Metanephros (tissue), 2 donors: ENCODE results near the gene FKBP10. TPM values are rescaled to one million over a fixed set of nuclear protein-coding genes. Genes with fewer than 3 reads are reported as not detected.

Source experiments
- small RNA-seq: library from RNA; depleted of rRNA; stranded (forward); fragments of <200 nt; gene quantifications from one replicate; pipeline ENCODE3, GENCODE V24; 2014; ENCODE audit warnings: low replicate concordance
- total RNA-seq: library from RNA; depleted of rRNA; stranded (reverse); fragments of >200 nt; gene quantifications from one replicate; pipeline ENCODE4 v1.2.3, GENCODE V29; 2014

Gene FKBP10
- total RNA-seq, result 113 TPM

GRCh38 chr17:41812381-41813151, at the start of gene FKBP10:
Gene FKBP10, plus strand, starts transcription at chr17:41813004. Its CDS starts 31 bp downstream, at chr17:41813035.

GRCh38 chr17:41786227-41787020, 26.4 kb upstream of the FKBP10 start, which contains the start of gene JUP:
Gene JUP, minus strand, starts transcription at chr17:41786711. Its CDS starts 14,857 bp downstream, at chr17:41771854.

DNA sequence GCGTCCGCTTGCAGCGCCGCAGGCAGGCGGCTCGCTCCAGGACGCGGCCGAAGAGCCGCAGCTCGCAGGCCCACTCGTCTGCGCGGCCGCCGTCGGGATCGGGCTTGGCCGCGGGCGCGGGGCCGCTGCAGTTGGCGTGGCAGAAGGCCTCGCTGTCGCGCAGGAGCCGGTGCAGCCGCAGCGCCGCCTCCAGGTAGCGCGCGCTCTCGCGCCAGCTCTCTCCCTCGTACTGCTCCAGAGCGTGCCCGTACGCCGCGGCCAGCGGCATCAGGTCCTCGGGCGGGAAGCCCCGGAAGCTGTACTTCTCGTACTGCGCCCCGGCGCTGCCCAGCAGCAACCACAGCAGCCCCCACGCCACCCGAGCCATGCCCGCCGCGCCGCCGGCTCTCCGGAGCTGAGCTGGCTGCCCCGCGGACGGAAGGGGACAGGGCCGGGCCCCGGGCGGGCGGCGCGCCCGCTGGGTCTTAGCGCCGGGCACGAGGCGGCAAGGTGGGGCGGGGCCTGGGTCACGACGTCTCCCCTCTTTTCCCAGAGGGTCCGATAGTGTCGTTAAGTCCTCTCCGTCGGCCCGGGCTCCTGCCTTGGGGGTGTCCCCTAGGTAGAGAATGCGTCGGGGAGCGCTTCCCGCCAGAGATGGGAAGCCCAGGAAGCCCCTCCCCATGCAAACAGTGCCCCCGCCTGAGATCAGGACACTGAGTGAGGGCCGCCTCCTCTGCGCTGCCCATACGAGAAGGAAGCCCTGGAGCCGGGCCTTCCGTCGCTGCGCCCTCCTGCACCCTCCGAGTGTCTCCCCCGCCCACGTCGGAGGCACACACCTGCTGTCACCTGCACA, 1.0 kb upstream of the FKBP10 start, which contains the start of gene P3H4:
TSS of gene P3H4 (minus strand) at position 401 of the 832 bp plus-strand sequence. CDS start at position 367, 34 bp downstream.

DNA sequence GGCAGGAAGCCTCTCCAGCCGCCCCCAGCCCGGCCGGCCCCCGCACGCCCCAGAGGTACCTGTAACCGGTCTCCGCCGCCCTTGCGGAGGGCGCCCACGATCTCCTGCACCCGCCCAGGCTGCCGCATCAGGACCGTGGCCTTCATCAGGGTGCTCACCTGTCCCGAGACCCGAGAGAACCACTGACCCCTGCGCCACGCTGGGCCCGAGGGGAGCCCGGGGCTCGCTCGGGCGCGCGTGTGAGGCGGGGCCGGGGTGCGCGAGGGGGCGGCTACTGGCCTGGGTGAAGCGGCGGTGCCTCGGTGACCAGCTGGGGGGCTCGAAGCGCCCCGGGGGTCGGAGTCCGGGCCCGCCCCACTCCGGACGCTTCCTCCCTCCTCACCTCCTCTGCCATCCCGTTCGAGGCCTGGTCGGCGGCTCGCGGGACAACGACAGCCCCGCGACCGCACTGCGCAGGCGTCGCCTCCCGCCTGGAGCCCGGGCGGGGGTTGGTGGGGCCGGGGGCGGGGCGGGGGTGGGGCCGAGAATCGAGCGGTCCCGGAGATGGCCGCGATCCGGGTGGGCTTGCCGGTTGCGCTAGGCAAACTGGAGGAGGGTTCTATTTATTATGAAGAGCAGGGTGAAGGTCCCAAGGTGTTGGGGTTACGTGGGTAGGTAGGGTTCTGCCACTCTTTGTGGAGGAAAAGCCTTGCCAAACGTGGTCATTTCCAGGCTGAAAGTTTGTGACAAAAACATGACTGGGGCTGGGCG, 23.2 kb downstream of the FKBP10 start, which contains the start of gene NT5C3B:
TSS of gene NT5C3B (minus strand) at position 433 of the 750 bp plus-strand sequence. CDS start at position 394, 39 bp downstream.

GRCh38 chr17:41837761-41838538, 25.1 kb downstream of the FKBP10 start, which contains the start of gene KLHL10:
Gene KLHL10, plus strand, starts transcription at chr17:41837825. Its CDS starts 108 bp downstream, at chr17:41837933.

GRCh38 chr17:41864836-41865595, 52.2 kb downstream of the FKBP10 start, which contains the start of gene KLHL11:
Gene KLHL11, minus strand, starts transcription at chr17:41865423. Its CDS starts 53 bp downstream, at chr17:41865370.

Small RNA genes lying within 50 kb of the gene (small RNA-seq; reads per million reads assigned to genes)
- not detected for gene AC125257.2

Other genes starting within 250 kb of the FKBP10 start
- not detected for gene KRT9, start 240.9 kb upstream of the FKBP10 start, total RNA-seq
- gene KRT14, start 226.1 kb upstream of the FKBP10 start, total RNA-seq, result 0.29 TPM
- not detected for gene KRT16, start 200.2 kb upstream of the FKBP10 start, total RNA-seq
- gene KRT17, start 188.4 kb upstream of the FKBP10 start, total RNA-seq, result 11.1 TPM
- 128 TPM for gene EIF1, start 124.1 kb upstream of the FKBP10 start, total RNA-seq
- not detected for gene GAST, start 100.7 kb upstream of the FKBP10 start, total RNA-seq
- 0.64 TPM for gene HAP1, start 78.4 kb upstream of the FKBP10 start, total RNA-seq
- gene JUP, start 26.3 kb upstream of the FKBP10 start, total RNA-seq, result 261 TPM
- gene P3H4, start 1.1 kb upstream of the FKBP10 start, total RNA-seq, result 37.2 TPM
- gene NT5C3B, start 23.2 kb downstream of the FKBP10 start, total RNA-seq, result 70.8 TPM
- gene KLHL10, start 24.8 kb downstream of the FKBP10 start, total RNA-seq, result 0.12 TPM
- gene KLHL11, start 52.4 kb downstream of the FKBP10 start, total RNA-seq, result 38.2 TPM
- gene ACLY, start 105.9 kb downstream of the FKBP10 start, total RNA-seq, result 82.0 TPM
- gene ODAD4, start 117.6 kb downstream of the FKBP10 start, total RNA-seq, result 1.9 TPM
- 46.5 TPM for gene CNP, start 153.8 kb downstream of the FKBP10 start, total RNA-seq
- 76.5 TPM for gene DNAJC7, start 204.4 kb downstream of the FKBP10 start, total RNA-seq
- gene NKIRAS2, start 207.1 kb downstream of the FKBP10 start, total RNA-seq, result 38.9 TPM
- gene C17orf113, start 237.6 kb downstream of the FKBP10 start, total RNA-seq, result 6.7 TPM